Measurements from ENCODE around the gene CACNA2D1.

CACNA2D1 gene

DNA sequence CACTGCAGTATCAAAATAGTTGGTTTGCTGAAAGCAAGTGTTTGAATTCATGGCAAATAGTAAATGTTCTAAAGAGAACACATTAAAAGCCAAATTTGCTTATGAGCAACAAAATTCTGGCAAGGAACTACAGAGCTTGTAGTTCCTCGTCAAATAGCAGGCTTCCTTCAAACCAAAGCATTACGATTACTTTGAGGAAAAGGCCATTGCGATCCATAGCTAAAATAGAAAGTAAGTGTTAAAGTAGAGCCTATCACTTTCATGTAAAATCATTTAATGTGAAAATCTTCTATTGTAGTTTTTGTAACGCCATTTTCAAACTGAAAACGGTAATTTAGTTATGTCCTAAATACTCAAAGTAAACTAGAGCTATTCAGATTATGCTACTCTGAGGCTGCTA, 20.1 kb downstream of the CACNA2D1 start:
- no peak overlapping the region for H3K27ac ChIP-seq
- H3K4me3 ChIP-seq: no peak overlapping the region
- DNase-seq (ENCODE audit: low spot score): no peak
- TF ChIP-seq, protein P1, sequence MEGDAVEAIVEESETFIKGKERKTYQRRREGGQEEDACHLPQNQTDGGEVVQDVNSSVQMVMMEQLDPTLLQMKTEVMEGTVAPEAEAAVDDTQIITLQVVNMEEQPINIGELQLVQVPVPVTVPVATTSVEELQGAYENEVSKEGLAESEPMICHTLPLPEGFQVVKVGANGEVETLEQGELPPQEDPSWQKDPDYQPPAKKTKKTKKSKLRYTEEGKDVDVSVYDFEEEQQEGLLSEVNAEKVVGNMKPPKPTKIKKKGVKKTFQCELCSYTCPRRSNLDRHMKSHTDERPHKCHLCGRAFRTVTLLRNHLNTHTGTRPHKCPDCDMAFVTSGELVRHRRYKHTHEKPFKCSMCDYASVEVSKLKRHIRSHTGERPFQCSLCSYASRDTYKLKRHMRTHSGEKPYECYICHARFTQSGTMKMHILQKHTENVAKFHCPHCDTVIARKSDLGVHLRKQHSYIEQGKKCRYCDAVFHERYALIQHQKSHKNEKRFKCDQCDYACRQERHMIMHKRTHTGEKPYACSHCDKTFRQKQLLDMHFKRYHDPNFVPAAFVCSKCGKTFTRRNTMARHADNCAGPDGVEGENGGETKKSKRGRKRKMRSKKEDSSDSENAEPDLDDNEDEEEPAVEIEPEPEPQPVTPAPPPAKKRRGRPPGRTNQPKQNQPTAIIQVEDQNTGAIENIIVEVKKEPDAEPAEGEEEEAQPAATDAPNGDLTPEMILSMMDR (IDR thresholded peaks at IDR 0.05): no peak

GRCh38 chr7:82419200-82419599, 24.4 kb downstream of the CACNA2D1 start:
- TF ChIP-seq, protein P1 (IDR thresholded peaks at IDR 0.05): no peak
- no peak for DNase-seq (ENCODE audit: low spot score)
- Histone ChIP-seq H3K27ac (no peak overlapping the region), H3K4me3 (no peak overlapping the region)

DNA sequence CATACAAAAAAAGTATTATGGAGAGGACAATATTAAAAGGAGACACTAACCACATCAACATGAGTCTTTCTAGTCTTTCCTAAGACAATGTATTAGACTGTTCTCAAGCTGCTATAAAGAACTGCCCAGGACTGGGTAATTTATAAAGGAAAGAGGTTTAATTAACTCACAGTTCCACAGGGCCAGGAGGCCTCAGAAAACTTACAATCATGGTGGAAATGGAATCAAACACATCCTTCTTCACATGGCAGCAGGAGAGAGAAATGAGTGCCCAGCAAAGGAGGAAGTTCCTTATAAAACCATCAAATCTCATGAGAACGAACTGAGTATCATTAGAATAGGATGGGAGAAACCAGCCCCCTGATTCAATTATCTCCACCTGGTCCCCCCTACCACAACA, 25.7 kb downstream of the CACNA2D1 start:
- no peak for DNase-seq (ENCODE audit: low spot score)
- H3K4me3 ChIP-seq: no peak overlapping the region
- TF ChIP-seq, protein P1 (IDR thresholded peaks at IDR 0.05): no peak
- no peak overlapping the region for H3K27ac ChIP-seq

- H3K27ac ChIP-seq: no peak overlapping the region
- TF ChIP-seq, protein P1 (IDR thresholded peaks at IDR 0.05): no peak
Observed at GRCh38 chr7:82416402-82416801, 27.2 kb downstream of the CACNA2D1 start.

DNA sequence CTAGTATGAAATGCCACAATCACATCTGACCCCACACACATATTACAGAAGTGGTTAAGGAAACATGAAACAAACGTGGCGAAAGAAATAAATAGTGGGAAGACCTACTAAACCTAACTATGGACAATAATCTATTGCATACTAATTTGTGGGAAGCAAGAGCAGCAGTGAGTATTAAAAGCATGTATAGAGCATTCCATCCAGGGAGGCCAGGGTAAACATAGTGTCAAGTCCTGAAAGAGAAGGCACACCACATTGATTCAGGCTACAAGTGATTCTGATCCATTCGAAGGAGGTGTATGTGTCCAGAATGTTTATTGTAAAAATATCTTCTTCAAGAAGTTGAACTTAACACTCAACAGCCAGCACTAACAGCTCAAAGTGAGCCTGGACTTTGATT, 29.2 kb downstream of the CACNA2D1 start:
- no peak for DNase-seq (ENCODE audit: low spot score)
- no peak overlapping the region for H3K27ac ChIP-seq
- no peak overlapping the region for H3K4me3 ChIP-seq
- TF ChIP-seq, protein P1 (IDR thresholded peaks at IDR 0.05): no peak

More at GRCh38 chr7:82416402-82416801, 27.2 kb downstream of the CACNA2D1 start:
- DNase-seq (ENCODE audit: low spot score): no peak
- no peak overlapping the region for H3K4me3 ChIP-seq

GRCh38 chr7:82413237-82413636, 30.3 kb downstream of the CACNA2D1 start:
- no peak for DNase-seq (ENCODE audit: low spot score)
- H3K4me3 ChIP-seq: no peak overlapping the region
- H3K27ac ChIP-seq: no peak overlapping the region
- TF ChIP-seq, protein P1 (IDR thresholded peaks at IDR 0.05): no peak

DNA sequence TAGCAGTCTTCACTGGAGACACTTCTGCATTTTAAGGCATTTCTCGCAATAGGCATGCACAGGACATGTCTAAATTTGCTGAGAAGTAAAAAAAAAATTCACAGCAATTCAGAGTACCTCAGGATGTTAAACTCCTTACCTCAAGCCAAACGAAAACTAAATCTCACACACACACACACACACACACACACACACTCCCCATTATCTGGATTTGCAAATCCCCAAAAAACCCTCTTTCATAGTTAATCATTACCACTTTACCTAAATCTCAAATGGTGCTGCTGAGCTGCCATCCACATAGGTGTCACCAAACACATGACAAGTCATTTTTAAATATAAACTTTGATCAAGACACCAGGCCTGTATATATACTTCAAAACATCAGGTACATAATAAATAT, 31.8 kb downstream of the CACNA2D1 start:
- Histone ChIP-seq H3K27ac (no peak overlapping the region), H3K4me3 (no peak overlapping the region)
- TF ChIP-seq, protein P1 (IDR thresholded peaks at IDR 0.05): no peak
- DNase-seq (ENCODE audit: low spot score): no peak

Data from coronary artery (tissue), 2 donors.